SK-N-SH (cell line): ENCODE measurements around the gene FYCO1.

Experiments used
- GATA2 ChIP-seq: sonication (generic); formaldehyde crosslinking; IDR thresholded peaks from 2 replicates; pipeline ENCODE4 v1.5.0; 2020; ENCODE audit warnings: mild to moderate bottlenecking, missing genetic modification reagents
- JUND ChIP-seq: IDR thresholded peaks from 2 replicates; pipeline ENCODE4 v1.4.0; 2012
- POLR2AphosphoS5 ChIP-seq: IDR thresholded peaks from 2 replicates; pipeline ENCODE4 v1.6.1; 2012; ENCODE audit warnings: low read depth, low read length
- RAD21 ChIP-seq: IDR thresholded peaks from 2 replicates; pipeline ENCODE4 v1.6.1; 2012; ENCODE audit warnings: mild to moderate bottlenecking, low read length
- RCOR1 ChIP-seq: fragments of 150-350 bp; IDR thresholded peaks from 2 replicates; pipeline ENCODE4 v1.6.1; 2017; ENCODE audit warnings: antibody characterized with exemption, low read length
- REST ChIP-seq: IDR thresholded peaks from 2 replicates; pipeline ENCODE4 v1.6.1; 2012; ENCODE audit warnings: mild to moderate bottlenecking, low read depth, low read length, moderate library complexity
- RXRA ChIP-seq: IDR thresholded peaks from 2 replicates; pipeline ENCODE4 v1.4.0; 2012; ENCODE audit warnings: low read depth, mild to moderate bottlenecking, borderline replicate concordance
- SIN3A ChIP-seq: IDR thresholded peaks from 2 replicates; pipeline ENCODE4 v1.6.1; 2012; ENCODE audit warnings: low read depth, mild to moderate bottlenecking, low read length, moderate library complexity, borderline replicate concordance
- TAF1 ChIP-seq: IDR thresholded peaks from 2 replicates; pipeline ENCODE4 v1.6.1; 2012; ENCODE audit warnings: low read depth, mild to moderate bottlenecking, low read length, moderate library complexity, borderline replicate concordance
- YY1 ChIP-seq: IDR thresholded peaks from 2 replicates; pipeline ENCODE4 v1.4.0; 2012; ENCODE audit warnings: low read depth, mild to moderate bottlenecking
- TF ChIP-seq, protein P1 (sequence below): fragments of 200-600 bp; sonication (generic); IDR thresholded peaks from 2 replicates; pipeline ENCODE4 v1.6.1; 2017; ENCODE audit warnings: antibody characterized with exemption, mild to moderate bottlenecking, moderate library complexity
- TF ChIP-seq, protein P2 (sequence below): IDR thresholded peaks from 2 replicates; pipeline ENCODE4; 2012
- TF ChIP-seq, protein P3 (sequence below): fragments of 150-350 bp; IDR thresholded peaks from 2 replicates; pipeline ENCODE4 v1.6.1; 2017; ENCODE audit warnings: antibody characterized with exemption, low read length, low read depth, borderline replicate concordance

DNA sequence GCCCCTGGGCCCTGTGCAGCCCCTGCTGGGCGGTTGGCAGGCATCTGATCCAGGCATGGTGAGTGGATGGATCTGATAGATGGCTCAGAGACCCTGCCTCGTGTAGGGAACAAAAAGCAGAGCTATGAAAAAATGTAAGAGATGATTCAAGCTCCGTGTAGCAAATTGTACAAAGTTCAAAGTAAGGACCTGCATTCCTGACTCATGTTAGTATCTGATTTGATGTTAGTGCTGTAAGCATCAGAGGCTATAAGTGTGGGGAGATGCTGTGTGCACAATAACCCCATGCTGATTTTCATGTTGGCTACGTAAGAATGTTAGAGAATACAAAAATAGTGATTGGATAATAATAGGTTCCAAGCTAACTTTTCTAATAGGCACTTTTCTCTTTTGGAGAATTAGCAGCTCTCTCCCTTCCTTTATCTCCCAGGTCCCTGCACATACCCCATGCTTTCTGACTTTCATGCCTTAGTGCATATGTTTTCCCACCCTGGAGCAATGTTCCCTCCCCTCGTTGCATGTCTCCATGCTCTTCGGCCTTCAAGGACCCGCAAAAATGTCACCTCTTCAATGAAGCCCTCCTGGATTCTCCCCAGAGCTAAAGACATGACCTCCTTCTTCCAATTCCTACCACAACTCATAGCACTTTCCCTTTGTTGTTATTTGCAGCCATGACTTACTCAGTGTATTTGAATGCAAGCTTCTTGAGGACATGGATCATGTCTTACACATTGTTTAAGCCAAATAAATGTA, 107.7 kb downstream of the FYCO1 start:
- TF ChIP-seq POLR2AphosphoS5 (no peak), YY1 (no peak), JUND (no peak), GATA2 (no peak), REST (no peak), TAF1 (no peak), RXRA (no peak), SIN3A (no peak), RCOR1 (no peak), RAD21 (no peak)
- TF ChIP-seq, protein P1, sequence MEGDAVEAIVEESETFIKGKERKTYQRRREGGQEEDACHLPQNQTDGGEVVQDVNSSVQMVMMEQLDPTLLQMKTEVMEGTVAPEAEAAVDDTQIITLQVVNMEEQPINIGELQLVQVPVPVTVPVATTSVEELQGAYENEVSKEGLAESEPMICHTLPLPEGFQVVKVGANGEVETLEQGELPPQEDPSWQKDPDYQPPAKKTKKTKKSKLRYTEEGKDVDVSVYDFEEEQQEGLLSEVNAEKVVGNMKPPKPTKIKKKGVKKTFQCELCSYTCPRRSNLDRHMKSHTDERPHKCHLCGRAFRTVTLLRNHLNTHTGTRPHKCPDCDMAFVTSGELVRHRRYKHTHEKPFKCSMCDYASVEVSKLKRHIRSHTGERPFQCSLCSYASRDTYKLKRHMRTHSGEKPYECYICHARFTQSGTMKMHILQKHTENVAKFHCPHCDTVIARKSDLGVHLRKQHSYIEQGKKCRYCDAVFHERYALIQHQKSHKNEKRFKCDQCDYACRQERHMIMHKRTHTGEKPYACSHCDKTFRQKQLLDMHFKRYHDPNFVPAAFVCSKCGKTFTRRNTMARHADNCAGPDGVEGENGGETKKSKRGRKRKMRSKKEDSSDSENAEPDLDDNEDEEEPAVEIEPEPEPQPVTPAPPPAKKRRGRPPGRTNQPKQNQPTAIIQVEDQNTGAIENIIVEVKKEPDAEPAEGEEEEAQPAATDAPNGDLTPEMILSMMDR = no peak
- TF ChIP-seq, protein P2, sequence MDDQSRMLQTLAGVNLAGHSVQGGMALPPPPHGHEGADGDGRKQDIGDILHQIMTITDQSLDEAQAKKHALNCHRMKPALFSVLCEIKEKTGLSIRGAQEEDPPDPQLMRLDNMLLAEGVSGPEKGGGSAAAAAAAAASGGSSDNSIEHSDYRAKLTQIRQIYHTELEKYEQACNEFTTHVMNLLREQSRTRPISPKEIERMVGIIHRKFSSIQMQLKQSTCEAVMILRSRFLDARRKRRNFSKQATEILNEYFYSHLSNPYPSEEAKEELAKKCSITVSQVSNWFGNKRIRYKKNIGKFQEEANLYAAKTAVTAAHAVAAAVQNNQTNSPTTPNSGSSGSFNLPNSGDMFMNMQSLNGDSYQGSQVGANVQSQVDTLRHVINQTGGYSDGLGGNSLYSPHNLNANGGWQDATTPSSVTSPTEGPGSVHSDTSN = no peak
- TF ChIP-seq, protein P3, sequence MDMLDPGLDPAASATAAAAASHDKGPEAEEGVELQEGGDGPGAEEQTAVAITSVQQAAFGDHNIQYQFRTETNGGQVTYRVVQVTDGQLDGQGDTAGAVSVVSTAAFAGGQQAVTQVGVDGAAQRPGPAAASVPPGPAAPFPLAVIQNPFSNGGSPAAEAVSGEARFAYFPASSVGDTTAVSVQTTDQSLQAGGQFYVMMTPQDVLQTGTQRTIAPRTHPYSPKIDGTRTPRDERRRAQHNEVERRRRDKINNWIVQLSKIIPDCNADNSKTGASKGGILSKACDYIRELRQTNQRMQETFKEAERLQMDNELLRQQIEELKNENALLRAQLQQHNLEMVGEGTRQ = no peak
